ENCODE measurements around the gene PDCD10. TPM values are rescaled to one million over a fixed set of nuclear protein-coding genes. Genes with fewer than 3 reads are reported as not detected.

Gene PDCD10
- total RNA-seq, 4 donors from 2014 or later = 58.3 to 90.1 (median 65.1) TPM

- WGBS = 81% methylated on average over 2 of the region's 2 CpGs
- Histone ChIP-seq H3K4me1 (no peaks in the 10 kb centered on the region), H3K27ac (replicated peaks in 1 of 4) (no peak overlapping the region), H3K27me3 (no peaks in the 10 kb centered on the region), H3K4me3 (no peak overlapping the region), H3K9me3 (no peaks in the 10 kb centered on the region), H3K36me3 (peaks cover 0 to 9% (median 0%) of the 10 kb centered on the region in 4 donors)
- DNase-seq (ENCODE audit: extremely low spot score) = no peak
- TF ChIP-seq CTCF (IDR thresholded peaks at IDR 0.05) (no peak), POLR2AphosphoS5 (IDR thresholded peaks at IDR 0.05) (no peak), EP300 (IDR thresholded peaks at IDR 0.05) (no peak), POLR2A (IDR thresholded peaks at IDR 0.05; ENCODE audit: low read depth) (no peak)
- intact Hi-C loops (cut with DNase I) = no loop called here
Observed at GRCh38 chr3:167666563-167666962, 68.1 kb downstream of the PDCD10 start.

- DNase-seq (ENCODE audit: extremely low spot score) = no peak
- Histone ChIP-seq H3K27me3 (no peaks in the 10 kb centered on the region), H3K9me3 (no peaks in the 10 kb centered on the region), H3K4me3 (no peak overlapping the region), H3K27ac (replicated peaks in 1 of 4) (no peak overlapping the region), H3K36me3 (no peaks in the 10 kb centered on the region), H3K4me1 (no peaks in the 10 kb centered on the region)
- intact Hi-C loops (cut with DNase I) = no loop called here
- TF ChIP-seq EP300 (IDR thresholded peaks at IDR 0.05) (no peak), CTCF (IDR thresholded peaks at IDR 0.05) (no peak), POLR2A (IDR thresholded peaks at IDR 0.05; ENCODE audit: low read depth) (no peak), POLR2AphosphoS5 (IDR thresholded peaks at IDR 0.05) (no peak)
- WGBS = 80% methylated on average over 5 of the region's 5 CpGs
Observed at GRCh38 chr3:167662919-167663400, 71.7 kb downstream of the PDCD10 start.

- intact Hi-C loops (cut with DNase I) = no loop called here
- no peak for DNase-seq (ENCODE audit: extremely low spot score)
- WGBS = 77% methylated on average over 3 of the region's 3 CpGs
- Histone ChIP-seq H3K36me3 (no peaks in the 10 kb centered on the region), H3K27me3 (no peaks in the 10 kb centered on the region), H3K4me1 (peaks cover under 1 to 13% (median 10%) of the 10 kb centered on the region in 4 donors), H3K9me3 (no peaks in the 10 kb centered on the region), H3K27ac (replicated peaks in 1 of 4) (no peak overlapping the region), H3K4me3 (no peak overlapping the region)
- TF ChIP-seq EP300 (IDR thresholded peaks at IDR 0.05) (no peak), CTCF (IDR thresholded peaks at IDR 0.05) (no peak), POLR2AphosphoS5 (IDR thresholded peaks at IDR 0.05) (no peak), POLR2A (IDR thresholded peaks at IDR 0.05; ENCODE audit: low read depth) (no peak)
Observed at GRCh38 chr3:167657684-167658225, 76.9 kb downstream of the PDCD10 start.

GRCh38 chr3:167656821-167657220 lies 77.9 kb downstream of the PDCD10 start:
- Histone ChIP-seq H3K36me3 (no peaks in the 10 kb centered on the region), H3K4me3 (no peak overlapping the region), H3K27me3 (no peaks in the 10 kb centered on the region), H3K4me1 (peaks cover 4 to 21% (median 14%) of the 10 kb centered on the region in 4 donors), H3K27ac (replicated peaks in 1 of 4) (no peak overlapping the region), H3K9me3 (no peaks in the 10 kb centered on the region)
- intact Hi-C loops (cut with DNase I) = no loop called here
- no peak for DNase-seq (ENCODE audit: extremely low spot score)
- no peak for TF ChIP-seq POLR2AphosphoS5 (IDR thresholded peaks at IDR 0.05)
- TF ChIP-seq CTCF (IDR thresholded peaks at IDR 0.05) = no peak
- TF ChIP-seq POLR2A (IDR thresholded peaks at IDR 0.05; ENCODE audit: low read depth) = no peak
- no peak for TF ChIP-seq EP300 (IDR thresholded peaks at IDR 0.05)
- WGBS = 75% methylated on average over 1 of the region's 1 CpG

- Histone ChIP-seq H3K9me3 (no peaks in the 10 kb centered on the region), H3K27me3 (no peaks in the 10 kb centered on the region), H3K36me3 (no peaks in the 10 kb centered on the region), H3K27ac (replicated peaks in 1 of 4) (peak within 1 kb of the TSS in 3 of 4 donors; percentile 30 to 51 (median 34)), H3K4me3 (peak within 1 kb of the TSS in 3 of 4 donors; percentile 11 to 23 (median 13)), H3K4me1 (peaks cover 4 to 26% (median 14%) of the 10 kb centered on the region in 4 donors)
- DNase-seq (ENCODE audit: extremely low spot score) = no peak
- intact Hi-C loops (cut with DNase I) = no loop called here
- TF ChIP-seq EP300 (IDR thresholded peaks at IDR 0.05) = no peak
- TF ChIP-seq POLR2AphosphoS5 (IDR thresholded peaks at IDR 0.05) = peak in 1 of 2 donors; percentile 17
- TF ChIP-seq CTCF (IDR thresholded peaks at IDR 0.05) = no peak
- TF ChIP-seq POLR2A (IDR thresholded peaks at IDR 0.05; ENCODE audit: low read depth) = no peak
- WGBS = 51% methylated on average over 1 of the region's 1 CpG
Observed at GRCh38 chr3:167653760-167654159, 80.9 kb downstream of the PDCD10 start, which contains the start of gene WDR49. TSS of gene WDR49 (minus strand) at chr3:167653942. CDS start at chr3:167653425, 517 bp downstream.
